CD4-positive, alpha-beta T cell treated with Interleukin-4 for 4 hours (primary cell): ENCODE results near the gene PEPD.

Experiments used
- DNase-seq: peaks from one replicate; pipeline ENCODE4 v3.0.0-alpha.2; 2020

Gene PEPD

DNA sequence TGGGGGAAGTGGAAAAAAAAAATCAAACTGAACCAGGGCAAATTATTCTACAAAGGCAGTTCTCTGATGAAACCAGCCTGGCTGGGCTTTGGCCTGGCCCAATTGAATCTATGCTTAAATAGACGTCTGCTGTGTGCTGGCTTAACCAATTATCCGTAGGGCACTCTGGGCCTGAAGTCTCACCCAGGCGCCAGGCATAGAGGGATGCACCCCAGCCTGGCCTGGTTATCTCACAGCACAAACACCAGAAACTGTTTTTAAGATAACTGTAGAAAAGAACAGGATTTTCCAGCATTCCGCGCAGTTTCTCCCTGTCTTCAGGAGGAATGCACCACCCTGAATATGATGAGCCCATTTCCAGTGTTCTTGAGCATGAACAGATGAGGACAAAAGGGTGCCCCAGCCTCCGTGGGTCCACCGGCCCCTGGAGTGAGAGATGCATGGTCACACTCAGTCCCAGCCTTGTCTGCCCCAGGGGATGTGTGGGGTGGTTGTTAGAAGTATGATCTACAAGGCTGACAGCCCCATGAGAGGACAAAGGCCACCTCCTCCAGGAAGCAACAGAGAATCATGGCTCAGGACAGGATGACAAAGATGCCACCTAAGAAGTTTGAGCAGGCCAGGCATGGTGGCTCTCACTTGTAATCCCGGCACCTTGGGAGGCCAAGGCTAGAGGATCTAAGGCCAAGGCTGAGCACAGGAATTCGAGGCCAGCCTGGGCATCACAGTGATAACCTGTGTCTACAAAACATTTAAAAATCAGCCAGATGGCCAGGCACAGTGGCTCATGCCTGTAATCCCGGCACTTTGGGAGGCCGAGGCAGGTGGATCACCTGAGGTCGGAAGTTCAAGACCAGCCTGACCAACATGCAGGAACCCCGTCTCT is 50.2 kb downstream of the PEPD start:
- no peak for DNase-seq

DNA sequence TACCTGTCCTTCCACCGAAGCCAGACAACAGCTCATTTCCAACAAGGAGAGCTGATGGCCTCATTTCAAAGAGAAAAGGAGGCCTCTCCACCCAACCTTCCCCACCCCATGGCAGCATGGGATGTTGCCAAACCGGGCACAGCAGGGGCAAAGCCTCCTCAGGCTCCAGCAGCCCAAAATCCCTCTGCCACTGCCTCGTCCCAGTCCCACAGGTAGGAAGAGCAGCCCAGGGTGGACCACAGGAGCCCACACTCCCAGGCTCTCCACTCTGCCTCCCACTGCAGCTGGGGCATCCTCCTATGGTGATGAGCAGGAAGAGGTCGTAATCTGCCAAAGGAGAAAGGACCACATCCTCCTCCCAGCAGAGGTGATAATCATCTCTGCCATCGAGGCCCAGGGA is 50.9 kb downstream of the PEPD start:
- no peak for DNase-seq

DNA sequence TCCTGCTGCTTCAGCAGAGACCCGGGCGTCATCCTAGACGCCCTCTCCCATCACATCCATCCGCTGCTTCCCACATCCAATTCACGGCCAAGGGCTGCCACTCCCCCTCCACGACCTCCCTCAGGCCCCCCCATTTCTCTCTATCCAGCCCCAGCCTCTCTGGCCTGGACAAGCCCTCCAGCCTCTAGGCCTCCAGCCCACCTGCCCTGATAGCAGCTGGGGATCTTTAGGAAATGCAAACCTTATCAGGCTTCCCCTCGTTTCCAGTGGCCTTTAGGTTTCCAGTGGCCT is 51.6 kb downstream of the PEPD start:
- DNase-seq: no peak

DNA sequence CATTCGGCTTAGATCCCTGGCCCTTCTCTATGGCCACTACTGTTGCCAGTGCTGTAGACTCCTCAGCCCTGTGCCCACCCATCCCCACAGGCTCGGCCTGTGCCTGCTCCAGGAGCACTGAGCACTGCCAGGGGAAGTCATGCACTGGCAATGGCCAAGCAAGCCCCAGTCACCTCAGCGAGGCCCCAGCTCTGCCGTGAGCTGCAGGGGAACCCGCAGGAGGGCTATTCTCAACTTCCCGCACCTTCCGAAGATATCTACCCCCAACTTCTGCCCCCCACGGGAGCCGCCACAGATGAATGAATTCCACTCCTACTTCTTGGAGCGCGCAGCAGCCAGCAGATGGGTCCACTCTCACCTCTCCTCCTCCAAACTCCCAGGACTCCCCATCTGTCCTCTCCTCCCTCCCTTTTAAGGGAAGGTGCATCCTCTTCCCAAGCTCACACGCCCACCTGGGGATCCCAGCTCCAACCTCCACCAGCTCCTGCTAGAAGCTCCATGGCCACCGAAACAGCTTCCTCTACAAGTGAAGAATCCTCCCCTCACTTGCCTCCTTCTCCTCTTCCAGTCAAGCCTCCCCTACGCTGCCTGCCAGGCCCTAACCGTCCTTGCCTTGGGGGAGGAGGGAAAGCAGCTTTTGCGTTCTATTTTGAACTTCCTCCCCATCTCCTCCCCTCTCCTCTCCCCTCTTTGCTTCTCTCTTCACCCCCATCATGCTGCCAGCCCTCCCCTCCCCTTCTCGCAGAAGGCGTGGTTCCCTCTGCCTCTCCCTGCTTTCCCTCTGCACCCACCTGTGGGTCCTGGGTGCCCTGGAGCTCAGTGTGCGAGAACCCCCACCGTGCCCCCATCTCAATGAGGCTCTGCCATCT is 52.2 kb downstream of the PEPD start:
- DNase-seq: no peak

DNA sequence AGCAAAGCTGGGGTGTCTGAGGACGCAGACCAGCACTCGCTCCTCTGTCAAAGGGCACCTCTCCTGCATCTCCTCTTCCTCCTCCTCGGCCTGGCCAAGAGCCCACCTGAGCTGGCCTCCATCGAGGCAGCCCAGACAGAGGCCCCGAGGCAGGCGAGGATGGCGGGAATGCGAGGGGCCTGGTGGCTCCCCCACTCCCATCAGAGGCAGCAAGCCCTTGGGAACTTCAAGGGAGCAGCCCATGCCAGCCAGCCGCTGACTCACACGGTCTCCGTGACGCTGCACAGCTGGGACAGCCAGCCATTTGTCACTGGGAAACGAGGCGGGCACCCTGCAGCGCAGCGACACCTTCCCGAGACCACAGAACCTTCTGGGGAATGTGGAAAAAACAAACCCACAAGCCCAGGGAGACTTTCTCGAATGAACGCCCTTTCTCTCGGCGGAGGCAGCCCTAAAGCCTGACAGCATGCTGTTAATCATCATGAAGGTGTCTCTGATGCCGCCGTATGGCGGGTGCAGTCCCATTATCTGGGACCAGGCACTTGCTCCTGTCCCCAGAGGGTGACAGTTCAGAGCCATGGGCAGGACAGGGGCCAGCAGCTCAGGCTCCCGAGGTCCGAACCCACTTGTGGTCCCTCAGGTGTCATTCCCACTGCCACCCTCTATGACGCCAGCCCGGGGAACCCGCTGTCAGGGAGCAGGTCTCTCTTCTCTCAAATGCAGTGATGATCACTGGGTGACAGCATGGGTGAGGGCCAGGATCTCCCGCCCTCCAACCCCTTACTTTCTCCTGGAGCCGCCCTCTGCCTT is 53.0 kb downstream of the PEPD start:
- DNase-seq: no peak

DNA sequence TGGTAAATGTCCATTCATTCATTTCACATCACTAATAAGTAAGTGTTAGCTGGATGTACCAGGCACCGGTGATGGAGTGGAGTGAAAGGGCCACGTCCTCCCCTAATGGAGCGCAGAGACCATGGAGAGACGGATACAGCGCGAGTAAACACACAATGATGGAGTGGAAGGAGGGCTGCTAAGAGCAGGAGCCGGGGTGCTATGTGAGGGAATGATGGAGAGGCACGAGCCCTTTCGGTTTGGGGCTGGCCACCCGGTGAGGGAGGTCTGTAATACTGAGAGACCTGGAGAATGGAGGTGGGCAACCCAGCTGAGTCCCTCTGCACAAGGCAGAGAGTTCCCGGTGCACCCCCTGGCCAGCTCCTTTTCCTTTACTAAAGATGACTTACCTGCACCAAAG is 53.7 kb downstream of the PEPD start:
- DNase-seq: no peak

DNA sequence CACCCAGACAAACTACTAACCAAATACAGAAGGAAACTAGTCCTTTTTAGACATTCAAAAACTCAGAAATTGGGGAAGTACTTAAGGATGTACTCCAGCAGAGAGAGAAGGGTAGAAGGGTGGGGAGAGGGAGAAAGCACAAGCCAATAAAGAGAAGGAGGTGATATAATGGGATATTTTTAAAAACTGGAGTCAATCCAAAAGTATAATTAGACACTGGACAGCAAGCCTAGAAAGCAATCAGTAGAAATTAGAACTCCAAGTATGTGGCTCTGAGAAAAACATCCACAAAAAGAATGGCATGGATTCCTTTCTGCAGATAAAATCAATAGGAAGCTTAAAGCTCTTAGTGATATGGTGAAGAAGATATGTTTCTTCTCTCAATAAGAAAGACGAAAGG is 55.8 kb downstream of the PEPD start:
- DNase-seq: no peak

DNA sequence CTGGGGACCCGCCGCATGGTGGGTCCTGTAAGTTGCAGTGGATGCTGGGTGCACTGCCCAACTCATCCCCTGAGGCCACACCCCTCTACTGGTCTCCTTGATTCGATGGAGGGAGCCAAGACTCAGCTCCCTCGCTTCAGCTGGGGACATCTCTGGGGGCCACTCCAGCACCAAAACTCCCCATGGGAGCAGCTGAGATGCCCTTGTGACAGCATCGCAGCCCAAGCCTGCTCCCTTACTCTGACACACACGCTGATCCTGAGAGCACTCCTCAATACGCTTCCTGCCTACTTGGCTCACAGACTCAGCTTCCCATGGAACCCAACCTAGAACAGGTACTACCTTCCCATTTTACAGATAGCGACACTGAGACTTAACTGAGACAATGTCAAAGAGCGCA is 56.2 kb downstream of the PEPD start:
- DNase-seq: no peak

DNA sequence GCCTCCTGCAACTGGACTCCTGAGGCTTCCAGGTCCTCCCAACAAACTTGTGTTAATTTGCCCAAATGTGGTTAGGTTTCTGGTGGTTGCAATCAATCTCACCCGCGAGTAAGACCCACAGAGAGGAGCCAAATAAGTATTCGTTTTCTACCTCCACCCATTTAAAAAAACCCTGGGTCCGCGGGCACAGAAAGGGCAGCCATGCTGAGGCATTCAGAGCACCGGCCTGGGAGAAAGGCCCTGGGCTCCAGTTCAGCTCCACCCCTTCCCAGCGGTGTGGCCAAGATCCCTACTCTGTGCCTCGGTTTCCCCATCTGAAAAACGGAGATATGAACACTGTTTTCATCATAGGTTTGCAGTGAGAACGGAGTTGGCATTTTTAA is 56.9 kb downstream of the PEPD start:
- no peak for DNase-seq

DNA sequence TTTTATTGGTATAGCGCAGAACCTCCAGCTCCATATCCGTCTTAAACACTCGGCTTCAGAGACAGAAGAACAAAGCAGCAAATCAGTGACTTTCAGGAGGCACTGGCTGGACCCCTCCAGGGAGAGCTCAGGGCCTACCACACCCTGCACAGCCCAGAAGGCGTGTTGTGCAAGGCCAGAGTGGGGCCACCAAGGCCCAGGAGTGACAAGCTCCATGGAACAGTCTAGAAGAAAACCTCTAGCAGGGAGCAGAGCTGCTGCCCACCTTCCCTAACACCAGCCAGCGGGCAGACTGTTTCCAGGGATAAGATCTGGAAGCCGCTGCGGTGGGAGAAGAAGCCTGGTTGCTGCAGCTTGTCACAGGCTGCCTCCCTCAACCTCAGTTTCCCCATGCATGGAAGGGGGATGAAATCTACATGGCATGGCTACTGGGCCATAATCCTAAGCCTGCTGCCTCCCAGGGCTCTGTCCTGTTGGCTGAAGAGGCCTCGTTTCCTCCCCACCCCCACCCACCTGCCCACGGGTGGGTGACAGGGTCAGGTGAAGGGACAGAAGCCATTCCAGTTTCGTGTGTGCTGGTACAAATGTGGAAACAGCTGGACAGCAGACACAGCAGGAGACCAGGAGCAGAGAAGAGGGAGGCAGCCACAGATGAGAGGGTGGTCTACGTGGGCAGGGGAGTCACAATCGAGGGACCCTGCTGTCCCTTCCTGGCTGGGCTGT is 57.4 kb downstream of the PEPD start:
- no peak for DNase-seq

DNA sequence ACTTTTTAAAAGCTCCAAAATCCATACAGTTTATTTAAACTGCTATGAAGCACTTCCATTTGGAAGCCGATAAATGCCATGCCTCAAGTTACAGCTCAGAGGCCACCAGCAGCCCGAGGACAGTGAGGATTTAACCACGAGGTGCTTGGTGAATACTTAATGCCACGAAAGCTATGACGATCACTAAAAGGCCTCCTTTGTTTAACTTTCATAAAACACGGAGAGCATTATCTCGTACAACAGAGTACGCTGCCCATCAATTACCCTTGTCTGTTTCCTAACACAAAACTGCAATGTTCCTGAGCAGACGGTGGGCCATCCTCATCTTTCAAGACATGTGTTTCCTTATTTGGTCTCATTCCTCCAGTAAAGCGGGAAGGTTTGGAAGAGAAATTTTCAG is 58.4 kb downstream of the PEPD start:
- no peak for DNase-seq

DNA sequence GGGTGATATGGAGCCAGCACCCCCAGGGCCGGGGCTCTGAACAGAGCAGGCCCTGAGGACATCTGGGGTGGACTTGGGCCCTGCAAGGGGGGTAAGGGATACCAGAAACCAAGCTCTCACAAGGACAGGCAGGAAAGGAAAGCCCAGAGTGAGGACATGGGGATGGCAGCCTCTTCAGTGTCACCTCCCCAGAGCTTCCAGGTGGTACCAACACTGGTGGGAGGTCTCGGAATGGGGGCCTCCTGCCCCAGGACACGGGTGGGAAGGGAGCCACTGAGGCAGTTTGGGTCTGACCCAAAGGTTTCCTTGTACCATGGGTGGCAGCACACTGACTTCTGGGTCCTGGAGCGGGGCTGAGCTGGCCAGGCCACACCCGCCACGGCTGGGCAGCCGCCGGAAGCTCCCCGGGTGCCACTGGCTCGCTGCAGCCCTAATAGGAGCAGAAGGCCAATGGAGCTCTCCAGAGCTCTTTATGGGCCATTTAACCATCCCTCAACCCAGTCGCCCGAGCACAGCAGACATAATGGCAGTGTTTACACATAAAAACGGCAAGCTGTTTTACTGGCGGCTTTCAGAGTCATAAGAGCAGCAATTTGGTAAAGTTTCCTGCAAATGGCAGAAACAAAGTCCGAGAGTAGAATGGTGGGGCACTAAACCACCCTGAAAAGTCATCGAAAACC is 59.3 kb downstream of the PEPD start:
- no peak for DNase-seq

DNA sequence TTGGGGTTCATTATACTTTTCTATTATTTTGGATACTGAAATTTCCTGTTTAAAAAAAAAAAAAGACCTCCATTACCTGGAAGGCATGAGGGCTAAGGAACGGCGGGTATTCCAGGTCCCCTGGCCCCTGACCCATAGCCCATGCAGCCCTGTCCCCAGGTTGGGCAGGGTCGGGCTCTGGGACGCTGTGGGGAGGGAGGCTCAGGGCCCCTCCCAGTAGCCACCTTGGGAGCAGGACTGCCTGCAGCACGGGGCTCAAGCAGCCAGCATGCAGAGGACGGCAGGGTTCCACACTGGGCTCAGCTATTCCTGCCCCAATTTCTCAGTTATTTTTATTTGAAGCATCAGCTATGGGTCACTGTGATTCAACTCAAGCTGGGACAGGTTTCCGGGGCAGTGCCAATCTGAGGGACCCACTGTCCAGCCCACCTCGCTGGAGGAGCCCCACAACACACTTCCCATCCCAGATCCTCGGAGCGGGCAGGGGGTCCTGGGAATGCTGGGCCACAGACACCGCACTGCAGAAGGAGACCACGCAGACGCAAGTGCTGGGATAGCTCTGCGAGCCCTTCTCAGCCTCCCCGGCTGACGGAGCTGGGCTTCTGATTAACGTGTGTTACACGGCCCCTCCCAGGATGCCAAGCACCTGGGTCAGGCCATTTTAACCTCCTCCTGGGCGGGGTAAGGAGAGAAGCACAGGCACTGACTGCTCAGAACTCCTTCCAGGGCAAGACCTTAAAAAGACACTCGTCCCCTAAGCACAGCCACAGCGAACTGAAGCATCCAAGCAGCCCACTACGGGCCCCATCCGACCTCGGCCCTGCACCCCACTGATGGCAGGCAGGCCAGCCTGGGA is 60.1 kb downstream of the PEPD start:
- no peak for DNase-seq

DNA sequence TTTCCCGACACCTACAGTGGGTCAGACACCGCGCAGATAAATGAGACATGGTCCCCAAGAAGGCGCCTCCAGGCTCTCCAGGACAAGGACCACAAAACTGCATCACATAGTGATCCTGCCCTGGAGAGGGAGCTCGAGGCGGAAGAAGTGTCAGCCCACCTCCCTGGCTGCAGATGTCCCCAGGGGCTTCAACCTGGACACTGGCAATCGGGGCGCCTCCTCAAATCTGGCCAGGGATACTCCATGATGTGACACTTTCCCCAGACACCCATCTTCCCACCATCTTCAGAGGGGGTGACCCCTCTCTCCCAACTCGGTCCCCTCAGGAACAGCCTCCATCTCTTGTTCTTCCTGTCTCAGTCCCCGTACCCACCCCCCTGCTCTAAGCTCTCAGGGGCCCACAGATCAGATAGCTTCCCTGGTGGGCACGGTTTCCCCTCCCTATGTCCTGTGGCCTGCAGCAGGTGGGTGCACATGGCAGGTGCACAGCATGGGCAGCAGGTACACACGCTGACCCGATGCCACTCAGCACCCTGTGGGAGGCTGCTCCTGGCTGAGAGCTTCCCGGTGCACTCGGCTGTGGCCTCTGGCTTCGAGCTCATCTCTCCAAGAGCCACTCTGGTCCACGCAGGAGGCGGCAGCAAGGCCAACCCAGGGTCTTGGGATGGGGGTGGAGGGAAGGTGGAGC is 61.2 kb downstream of the PEPD start:
- no peak for DNase-seq

DNA sequence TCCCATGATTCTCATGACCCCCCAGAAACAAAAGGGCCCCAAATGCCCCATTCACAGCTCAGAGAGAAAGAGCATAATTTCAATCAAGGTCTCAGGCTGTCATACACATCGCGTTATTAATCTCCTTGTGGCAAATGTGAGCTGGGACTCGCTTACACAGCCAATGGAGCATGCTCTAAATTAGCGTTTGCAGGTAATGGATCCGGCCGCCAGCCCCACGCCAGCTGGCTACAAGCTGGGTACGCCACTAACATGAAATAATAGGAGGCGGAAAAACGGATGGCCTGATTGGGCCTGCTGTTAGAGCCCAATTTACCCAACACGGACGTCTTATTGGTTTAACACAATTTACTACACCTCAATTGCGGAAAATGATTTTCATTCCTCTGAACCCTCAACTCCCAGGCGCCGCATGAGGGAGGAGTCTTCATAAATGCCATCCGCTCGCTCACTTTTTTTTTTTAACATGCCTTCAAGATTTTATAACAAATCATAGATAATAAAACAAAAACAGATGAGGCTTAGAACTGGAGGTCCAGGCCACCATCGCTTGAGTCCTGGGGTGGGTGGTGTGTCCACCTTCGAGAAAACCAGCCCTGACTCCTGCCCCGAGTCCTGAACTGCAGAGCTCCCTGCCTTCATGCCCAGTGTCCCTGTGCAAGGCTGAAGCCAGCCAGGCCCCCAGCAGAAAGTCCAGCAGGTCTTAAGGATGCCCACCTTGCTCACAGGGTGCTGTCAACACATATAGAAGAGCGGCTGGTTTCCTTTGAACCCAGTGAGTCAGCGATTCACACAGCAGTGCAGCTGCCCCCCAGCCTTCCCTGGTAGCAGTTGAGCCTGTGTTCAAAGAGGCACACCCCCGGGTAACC is 62.1 kb downstream of the PEPD start:
- DNase-seq: no peak

DNA sequence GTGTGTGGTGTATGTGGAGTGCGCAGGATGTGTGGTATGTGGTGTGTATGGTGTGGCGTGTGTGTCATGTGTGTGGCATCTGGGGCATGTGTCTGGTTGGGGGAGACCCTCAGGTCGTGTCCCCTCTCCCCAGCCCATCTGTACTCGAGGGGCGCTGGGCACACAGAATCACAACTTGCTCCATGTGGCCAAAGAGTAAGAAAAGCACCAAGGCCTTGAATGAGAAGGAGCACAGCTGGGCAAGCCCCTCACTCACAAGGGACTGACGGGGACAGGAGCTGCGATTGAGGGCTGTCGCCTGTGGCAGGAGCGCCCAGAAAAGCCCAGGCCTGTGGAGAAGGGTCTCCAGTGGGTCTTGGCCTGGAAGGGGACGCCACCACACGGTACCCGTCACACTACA is 62.8 kb downstream of the PEPD start:
- DNase-seq: no peak

DNA sequence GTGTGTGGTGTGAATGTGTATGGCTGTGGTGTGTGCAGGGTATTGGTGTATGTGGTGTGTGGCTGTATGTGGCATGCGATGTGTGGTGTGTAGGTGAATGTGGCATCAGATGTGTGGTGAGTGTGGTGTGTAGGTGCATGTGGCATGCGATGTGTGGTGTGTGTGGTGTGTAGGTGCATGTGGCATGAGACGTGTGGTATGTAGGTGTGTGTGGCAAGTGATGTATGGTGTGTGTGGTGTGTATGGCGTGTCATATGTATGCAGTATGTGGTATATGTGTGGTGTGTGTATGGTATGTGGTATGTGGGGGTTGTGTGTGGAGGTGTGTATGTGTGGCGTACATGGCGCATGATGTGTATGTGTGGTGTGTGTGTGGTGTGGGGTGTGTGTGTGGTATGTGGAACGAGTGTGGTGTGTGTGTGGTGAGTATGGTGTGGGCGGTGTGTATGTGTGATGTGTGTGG is 63.4 kb downstream of the PEPD start:
- no peak for DNase-seq

DNA sequence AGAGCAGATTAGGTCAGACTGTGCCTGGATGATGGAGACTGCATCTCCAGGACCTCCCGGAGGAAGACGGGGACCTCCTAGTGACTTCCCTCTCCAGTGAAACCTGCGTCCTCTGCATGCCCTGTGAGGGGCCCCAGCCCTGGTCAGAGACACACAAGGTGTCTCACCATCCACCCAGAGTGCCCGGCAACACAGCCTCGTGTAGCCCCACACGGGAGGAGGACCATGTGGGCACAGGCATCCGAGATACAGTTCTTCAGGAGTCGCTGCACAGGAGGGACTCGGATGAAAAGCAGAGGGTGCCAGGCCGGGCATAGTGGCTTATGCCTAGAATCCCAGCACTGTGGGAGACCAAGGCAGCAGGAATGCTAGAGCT is 64.8 kb downstream of the PEPD start:
- no peak for DNase-seq

DNA sequence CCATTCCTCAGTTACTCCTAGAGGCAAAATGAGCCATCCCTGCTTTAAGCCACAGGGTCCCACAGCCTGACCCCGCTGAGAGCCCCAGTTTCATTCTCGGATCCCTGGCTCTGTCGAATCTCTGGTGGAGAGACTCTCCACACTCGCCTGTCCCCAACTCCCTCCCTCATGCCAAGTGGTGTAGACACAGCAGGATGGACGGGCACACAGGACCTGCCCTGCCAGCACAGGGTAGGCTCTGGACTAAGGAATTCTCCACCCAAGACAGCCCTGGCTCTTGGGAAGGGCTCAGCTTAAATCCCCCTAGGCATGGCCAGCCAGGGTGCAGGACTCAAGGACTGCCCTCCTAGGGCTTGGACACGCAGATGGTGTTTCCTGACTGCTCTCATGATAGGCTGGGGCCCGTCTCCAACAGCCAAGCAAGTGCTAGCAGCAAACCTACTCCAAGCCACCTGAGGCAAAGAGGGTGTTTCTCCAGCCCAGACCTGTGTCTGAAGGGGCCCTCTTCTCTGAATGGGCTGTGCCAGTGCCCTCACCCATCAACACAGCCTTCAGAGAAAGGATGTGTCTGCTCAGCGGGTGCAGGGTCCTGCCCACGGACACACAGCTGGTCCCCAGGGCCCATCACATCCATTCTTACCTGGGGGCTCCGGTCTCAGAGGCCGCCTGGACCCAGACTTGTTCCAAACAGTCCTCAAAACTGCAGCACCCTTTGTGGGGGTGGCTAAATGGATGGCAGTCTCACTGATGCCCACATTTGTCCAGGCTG is 65.3 kb downstream of the PEPD start:
- DNase-seq: no peak
